SK-N-MC (cell line): ENCODE results near the gene MAP3K15.

Experiments used
- DNase-seq: peaks from one replicate; pipeline ENCODE4 v3.0.0-alpha.2; 2011; ENCODE audit warnings: low read depth, low spot score
- H3K27ac ChIP-seq: fragments of 200-600 bp; sonication (generic); 2 replicates; pipeline ENCODE4 v1.5.1; 2016; ENCODE audit warnings: mixed run types
- H3K36me3 ChIP-seq: fragments of 200-600 bp; sonication (generic); 2 replicates; pipeline ENCODE4 v1.6.1; 2017; ENCODE audit warnings: antibody characterized with exemption, low read length, mixed read lengths; ENCODE audit not compliant: insufficient read depth
- H3K4me3 ChIP-seq: fragments of 200-600 bp; sonication (generic); 2 replicates; pipeline ENCODE4 v1.5.1; 2016
- H3K9ac ChIP-seq: fragments of 200-600 bp; sonication (generic); 2 replicates; pipeline ENCODE4 v1.8.0; 2017; ENCODE audit warnings: mixed run types, mixed read lengths; ENCODE audit not compliant: insufficient read length
- H3K9me3 ChIP-seq: fragments of 200-600 bp; sonication (generic); 2 replicates; pipeline ENCODE4 v1.6.1; 2017; ENCODE audit warnings: low read depth, mild to moderate bottlenecking, antibody characterized with exemption, low read length, moderate library complexity, mixed read lengths
- EZH2 ChIP-seq: fragments of 200-600 bp; sonication (generic); IDR thresholded peaks from one replicate; pipeline ENCODE4 v1.6.1; 2017; ENCODE audit warnings: antibody characterized with exemption
- FOXP2 ChIP-seq: optimal IDR thresholded peaks from 2 replicates; pipeline ENCODE3; 2011; ENCODE audit warnings: mild to moderate bottlenecking, moderate library complexity; ENCODE audit not compliant: insufficient read depth; ENCODE audit errors: extremely low read length, control extremely low read depth
- POLR2AphosphoS5 ChIP-seq: IDR thresholded peaks from 2 replicates; pipeline ENCODE4 v1.6.1; 2012; ENCODE audit warnings: mild to moderate bottlenecking, low read depth, low read length, borderline replicate concordance

The MAP3K15 gene

GRCh38 chrX:19377799-19378198 lies 137.5 kb downstream of the MAP3K15 start:
- H3K9ac ChIP-seq = no peak overlapping the region
- no peak for TF ChIP-seq EZH2
- TF ChIP-seq POLR2AphosphoS5 = no peak
- TF ChIP-seq FOXP2 = no peak
- no peak overlapping the region for H3K4me3 ChIP-seq
- H3K9me3 ChIP-seq = no peaks in the 10 kb centered on the region
- no peak overlapping the region for H3K27ac ChIP-seq
- no peak for DNase-seq
- no peaks in the 10 kb centered on the region for H3K36me3 ChIP-seq

DNA sequence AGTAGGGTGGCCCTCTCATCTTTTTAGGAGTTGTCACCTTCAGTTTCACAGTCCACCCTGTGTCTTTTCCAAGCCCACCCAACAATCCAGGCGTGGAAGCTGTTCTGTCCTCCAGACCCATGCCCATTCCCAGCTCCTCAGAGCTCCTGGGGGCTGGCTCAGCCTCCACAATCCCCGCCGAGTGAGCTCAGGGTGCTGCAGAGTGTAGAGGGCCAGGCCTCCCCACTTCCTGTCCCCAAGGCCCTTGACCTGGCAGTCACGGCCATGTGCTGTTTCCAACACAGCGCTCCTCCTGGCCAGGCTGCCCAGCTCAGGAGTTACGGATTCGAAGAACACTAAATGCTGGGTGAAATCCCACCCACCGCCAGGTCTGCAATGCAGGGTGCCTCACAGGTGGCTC lies 139.8 kb downstream of the MAP3K15 start:
- Histone ChIP-seq H3K36me3 (no peaks in the 10 kb centered on the region), H3K9ac (no peak overlapping the region), H3K4me3 (no peak overlapping the region), H3K9me3 (no peaks in the 10 kb centered on the region), H3K27ac (no peak overlapping the region)
- TF ChIP-seq POLR2AphosphoS5 (no peak), FOXP2 (no peak), EZH2 (no peak)
- no peak for DNase-seq

DNA sequence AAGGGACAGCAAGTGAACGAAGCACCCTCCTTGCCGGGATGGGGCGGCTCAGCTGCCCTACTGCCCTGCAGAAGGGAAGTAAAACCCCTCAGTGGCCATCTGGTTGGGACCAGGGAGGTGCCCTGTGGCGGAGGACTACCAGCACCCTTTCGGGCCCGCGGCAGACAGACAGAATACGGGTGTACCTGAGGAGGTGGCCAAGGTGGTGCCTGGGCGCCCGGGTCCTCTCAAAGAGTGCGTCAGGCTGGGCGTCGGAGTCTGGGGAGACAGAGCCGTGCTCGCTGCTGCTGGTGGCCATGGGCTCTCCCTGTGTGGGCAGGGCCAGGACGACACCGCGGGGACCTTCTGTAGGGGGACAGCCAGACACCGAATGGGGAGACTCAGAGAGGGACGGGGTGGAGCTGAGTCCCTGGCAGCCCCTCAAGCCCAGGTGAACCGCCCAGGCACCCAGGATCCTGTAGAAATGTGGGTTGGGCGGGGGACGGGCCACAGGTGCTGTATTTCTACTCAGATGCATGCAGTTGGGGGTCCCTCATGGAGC lies 141.9 kb downstream of the MAP3K15 start:
- H3K36me3 ChIP-seq = no peaks in the 10 kb centered on the region
- no peak for TF ChIP-seq POLR2AphosphoS5
- TF ChIP-seq FOXP2 = no peak
- TF ChIP-seq EZH2 = no peak
- H3K4me3 ChIP-seq = no peak overlapping the region
- DNase-seq = no peak
- H3K9me3 ChIP-seq = no peaks in the 10 kb centered on the region
- H3K9ac ChIP-seq = no peak overlapping the region
- H3K27ac ChIP-seq = no peak overlapping the region

DNA sequence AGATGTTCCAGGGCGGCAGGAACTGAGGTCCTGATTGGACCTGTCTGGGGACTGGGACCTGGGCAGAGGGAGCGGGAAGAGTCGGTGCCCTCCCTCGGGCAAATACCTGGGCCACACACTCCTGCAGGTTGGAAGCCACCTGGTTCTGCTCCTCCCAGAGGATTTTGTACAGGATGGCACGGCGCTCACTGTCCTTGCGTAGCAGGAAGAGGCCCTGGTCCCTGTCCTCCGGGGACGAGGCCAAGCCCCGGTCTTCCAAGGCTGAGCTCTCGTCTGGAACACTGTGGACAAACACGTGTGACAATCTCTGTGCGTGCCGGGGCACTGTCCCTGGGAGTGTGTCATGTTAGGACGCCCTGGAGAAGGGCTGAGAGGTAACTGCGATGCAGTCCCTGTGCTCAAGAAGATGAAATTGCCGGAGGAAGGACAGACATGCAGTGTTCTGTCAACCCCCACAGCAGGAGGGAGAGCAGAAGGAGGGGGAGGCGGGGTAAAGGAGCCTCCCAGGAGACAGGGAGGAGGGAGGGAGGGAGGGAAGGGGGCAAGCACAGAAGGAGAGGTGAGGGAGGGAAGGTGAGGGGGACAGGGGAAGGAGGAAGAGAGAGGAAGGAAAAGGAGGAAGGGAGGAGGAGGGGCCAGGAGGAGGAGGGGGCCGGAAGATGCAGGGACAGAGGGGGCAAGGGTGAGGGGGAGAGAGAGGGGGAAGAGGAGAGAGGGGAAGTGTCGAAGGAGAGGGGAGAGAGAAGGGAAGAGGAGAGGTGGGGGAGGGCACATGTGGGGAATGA lies 142.6 kb downstream of the MAP3K15 start:
- DNase-seq = no peak
- Histone ChIP-seq H3K4me3 (peak overlapping the region; percentile 68), H3K36me3 (no peaks in the 10 kb centered on the region), H3K9me3 (no peaks in the 10 kb centered on the region), H3K27ac (no peak overlapping the region), H3K9ac (no peak overlapping the region)
- TF ChIP-seq FOXP2 = no peak
- TF ChIP-seq POLR2AphosphoS5 = no peak
- TF ChIP-seq EZH2 = no peak

- no peak for TF ChIP-seq FOXP2
Measured at GRCh38 chrX:19372170-19372546, 143.2 kb downstream of the MAP3K15 start.

GRCh38 chrX:19370061-19370460 lies 145.2 kb downstream of the MAP3K15 start:
- TF ChIP-seq EZH2 (no peak), FOXP2 (no peak), POLR2AphosphoS5 (no peak)
- no peak overlapping the region for H3K9ac ChIP-seq
- no peak overlapping the region for H3K4me3 ChIP-seq
- no peaks in the 10 kb centered on the region for H3K36me3 ChIP-seq
- no peak overlapping the region for H3K27ac ChIP-seq
- H3K9me3 ChIP-seq = no peaks in the 10 kb centered on the region
- DNase-seq = no peak

More at GRCh38 chrX:19372170-19372546, 143.2 kb downstream of the MAP3K15 start:
- Histone ChIP-seq H3K4me3 (peak overlapping the region; percentile 68), H3K36me3 (no peaks in the 10 kb centered on the region), H3K9me3 (no peaks in the 10 kb centered on the region), H3K9ac (no peak overlapping the region), H3K27ac (no peak overlapping the region)
- peak; percentile 24 for DNase-seq

GRCh38 chrX:19368576-19368975 lies 146.7 kb downstream of the MAP3K15 start:
- Histone ChIP-seq H3K4me3 (no peak overlapping the region), H3K9ac (no peak overlapping the region), H3K27ac (no peak overlapping the region), H3K9me3 (no peaks in the 10 kb centered on the region), H3K36me3 (no peaks in the 10 kb centered on the region)
- TF ChIP-seq FOXP2 (no peak), EZH2 (no peak), POLR2AphosphoS5 (no peak)
- DNase-seq = no peak

DNA sequence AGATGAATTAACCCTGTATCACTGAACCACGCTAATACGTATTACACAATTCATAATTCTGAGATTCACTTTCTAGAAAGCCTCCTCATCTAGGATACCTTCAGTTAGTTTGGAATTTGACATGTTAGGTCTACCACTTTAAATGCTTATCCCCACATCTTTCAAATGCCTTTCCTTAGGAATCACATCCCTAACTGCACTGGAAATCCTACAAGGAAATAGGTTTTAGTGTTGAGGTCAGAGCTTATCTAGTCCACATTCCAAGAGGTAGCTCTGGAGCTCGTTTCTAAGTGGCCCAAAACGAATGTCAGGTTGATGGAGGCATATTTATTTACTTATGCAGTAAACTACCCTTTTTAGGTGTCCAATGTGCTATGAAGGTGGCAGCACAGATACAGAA lies 153.6 kb downstream of the MAP3K15 start:
- Histone ChIP-seq H3K9ac (no peak overlapping the region), H3K27ac (no peak overlapping the region), H3K36me3 (peaks cover 40% of the 10 kb centered on the region), H3K9me3 (no peaks in the 10 kb centered on the region), H3K4me3 (no peak overlapping the region)
- no peak for DNase-seq
- TF ChIP-seq POLR2AphosphoS5 (no peak), EZH2 (no peak), FOXP2 (no peak)

- Histone ChIP-seq H3K4me3 (no peak overlapping the region), H3K9me3 (no peaks in the 10 kb centered on the region), H3K36me3 (peaks cover 47% of the 10 kb centered on the region), H3K9ac (no peak overlapping the region), H3K27ac (no peak overlapping the region)
- TF ChIP-seq EZH2 (no peak), POLR2AphosphoS5 (no peak), FOXP2 (no peak)
- no peak for DNase-seq
Measured at GRCh38 chrX:19360903-19361302, 154.4 kb downstream of the MAP3K15 start.
